GM23338 (cell line): ENCODE results near the gene PYGO2.
A peak's percentile ranks its signal among the peaks of the same experiment; 100 is the strongest.

ENCODE experiments used
- CREB1 ChIP-seq: fragments of 250-450 bp; sonication (Bioruptor Pico); IDR thresholded peaks from 2 replicates; pipeline ENCODE4 v1.5.0; 2020; ENCODE audit warnings: low read depth, mild to moderate bottlenecking, moderate library complexity
- EZH2 ChIP-seq: fragments of 200-600 bp; sonication (generic); IDR thresholded peaks from one replicate; pipeline ENCODE4 v1.8.0; 2017; ENCODE audit warnings: antibody characterized with exemption, mild to moderate bottlenecking, low read depth; ENCODE audit not compliant: unreplicated experiment
- EZH2phosphoT487 ChIP-seq: fragments of 200-600 bp; sonication (generic); IDR thresholded peaks from one replicate; pipeline ENCODE4 v1.8.1; 2018; ENCODE audit warnings: antibody characterized with exemption; ENCODE audit not compliant: unreplicated experiment
- JUNB ChIP-seq: IDR thresholded peaks from one replicate; pipeline ENCODE4 v1.6.1; 2016; ENCODE audit warnings: antibody characterized with exemption; ENCODE audit not compliant: unreplicated experiment
- NANOG ChIP-seq: IDR thresholded peaks from 2 replicates; pipeline ENCODE4 v1.6.1; 2016; ENCODE audit warnings: antibody characterized with exemption, borderline replicate concordance
- POLR2AphosphoS5 ChIP-seq: IDR thresholded peaks from 2 replicates; pipeline ENCODE4 v1.6.1; 2016; ENCODE audit warnings: antibody characterized with exemption, low read depth
- TF ChIP-seq, protein P1 (sequence below), 2 experiments: fragments of 200-600 bp in 1 of 2; sonication (generic) in 1 of 2; conservative IDR thresholded peaks; 2 replicates each; pipeline versions ENCODE4 v1.5.1 to v1.6.1; 2016 to 2017; ENCODE audit warnings: antibody characterized with exemption in 2 of 2, low read depth in 2 of 2, mild to moderate bottlenecking in 2 of 2, moderate library complexity in 1 of 2
- TF ChIP-seq, protein P2 (sequence below): IDR thresholded peaks from 2 replicates; pipeline ENCODE4 v1.6.1; 2016; ENCODE audit warnings: antibody characterized with exemption
- TF ChIP-seq, protein P3 (sequence below): IDR thresholded peaks from one replicate; pipeline ENCODE4 v1.6.1; 2018; ENCODE audit warnings: antibody characterized with exemption; ENCODE audit not compliant: unreplicated experiment

DNA sequence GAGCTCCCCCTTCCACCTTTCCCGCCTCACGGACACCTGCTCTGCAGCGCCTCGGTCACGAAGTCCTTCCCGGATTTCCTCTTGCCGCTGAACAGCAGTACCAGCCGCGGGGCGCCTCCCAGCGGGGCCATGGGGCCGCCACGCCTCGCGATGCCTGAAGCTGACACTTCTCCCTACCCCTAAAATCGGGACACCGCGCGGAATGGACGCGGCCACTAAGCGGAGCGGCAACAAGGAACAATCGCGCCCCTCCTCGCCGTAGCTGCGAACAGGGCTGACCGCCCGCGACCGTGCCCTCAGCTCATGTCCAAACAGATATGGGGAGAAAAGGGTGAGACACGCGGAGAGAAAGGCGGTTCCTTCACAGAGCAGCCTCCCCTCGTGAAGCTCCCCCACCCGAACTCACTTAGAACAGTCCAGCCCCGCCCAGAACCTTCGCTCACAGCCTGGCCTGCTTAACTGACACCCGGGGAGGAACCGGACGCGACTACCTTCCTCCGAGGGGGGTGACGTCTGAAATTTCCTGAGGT is 25.0 kb downstream of the PYGO2 start, which contains the start of gene PMVK:
- TF ChIP-seq, protein P1, sequence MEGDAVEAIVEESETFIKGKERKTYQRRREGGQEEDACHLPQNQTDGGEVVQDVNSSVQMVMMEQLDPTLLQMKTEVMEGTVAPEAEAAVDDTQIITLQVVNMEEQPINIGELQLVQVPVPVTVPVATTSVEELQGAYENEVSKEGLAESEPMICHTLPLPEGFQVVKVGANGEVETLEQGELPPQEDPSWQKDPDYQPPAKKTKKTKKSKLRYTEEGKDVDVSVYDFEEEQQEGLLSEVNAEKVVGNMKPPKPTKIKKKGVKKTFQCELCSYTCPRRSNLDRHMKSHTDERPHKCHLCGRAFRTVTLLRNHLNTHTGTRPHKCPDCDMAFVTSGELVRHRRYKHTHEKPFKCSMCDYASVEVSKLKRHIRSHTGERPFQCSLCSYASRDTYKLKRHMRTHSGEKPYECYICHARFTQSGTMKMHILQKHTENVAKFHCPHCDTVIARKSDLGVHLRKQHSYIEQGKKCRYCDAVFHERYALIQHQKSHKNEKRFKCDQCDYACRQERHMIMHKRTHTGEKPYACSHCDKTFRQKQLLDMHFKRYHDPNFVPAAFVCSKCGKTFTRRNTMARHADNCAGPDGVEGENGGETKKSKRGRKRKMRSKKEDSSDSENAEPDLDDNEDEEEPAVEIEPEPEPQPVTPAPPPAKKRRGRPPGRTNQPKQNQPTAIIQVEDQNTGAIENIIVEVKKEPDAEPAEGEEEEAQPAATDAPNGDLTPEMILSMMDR (conservative IDR thresholded peaks at IDR 0.05; ENCODE audit: low read depth in 2 of 2): peak in 1 of 2 experiments; percentile 45; a peak in 3 of 4 replicates
- TF ChIP-seq POLR2AphosphoS5: peak; percentile 84
- TF ChIP-seq EZH2: no peak
- TF ChIP-seq EZH2phosphoT487: no peak
- peak; percentile 38 for TF ChIP-seq JUNB
- TF ChIP-seq, protein P2, sequence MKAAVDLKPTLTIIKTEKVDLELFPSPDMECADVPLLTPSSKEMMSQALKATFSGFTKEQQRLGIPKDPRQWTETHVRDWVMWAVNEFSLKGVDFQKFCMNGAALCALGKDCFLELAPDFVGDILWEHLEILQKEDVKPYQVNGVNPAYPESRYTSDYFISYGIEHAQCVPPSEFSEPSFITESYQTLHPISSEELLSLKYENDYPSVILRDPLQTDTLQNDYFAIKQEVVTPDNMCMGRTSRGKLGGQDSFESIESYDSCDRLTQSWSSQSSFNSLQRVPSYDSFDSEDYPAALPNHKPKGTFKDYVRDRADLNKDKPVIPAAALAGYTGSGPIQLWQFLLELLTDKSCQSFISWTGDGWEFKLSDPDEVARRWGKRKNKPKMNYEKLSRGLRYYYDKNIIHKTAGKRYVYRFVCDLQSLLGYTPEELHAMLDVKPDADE: no peak
- TF ChIP-seq, protein P3, sequence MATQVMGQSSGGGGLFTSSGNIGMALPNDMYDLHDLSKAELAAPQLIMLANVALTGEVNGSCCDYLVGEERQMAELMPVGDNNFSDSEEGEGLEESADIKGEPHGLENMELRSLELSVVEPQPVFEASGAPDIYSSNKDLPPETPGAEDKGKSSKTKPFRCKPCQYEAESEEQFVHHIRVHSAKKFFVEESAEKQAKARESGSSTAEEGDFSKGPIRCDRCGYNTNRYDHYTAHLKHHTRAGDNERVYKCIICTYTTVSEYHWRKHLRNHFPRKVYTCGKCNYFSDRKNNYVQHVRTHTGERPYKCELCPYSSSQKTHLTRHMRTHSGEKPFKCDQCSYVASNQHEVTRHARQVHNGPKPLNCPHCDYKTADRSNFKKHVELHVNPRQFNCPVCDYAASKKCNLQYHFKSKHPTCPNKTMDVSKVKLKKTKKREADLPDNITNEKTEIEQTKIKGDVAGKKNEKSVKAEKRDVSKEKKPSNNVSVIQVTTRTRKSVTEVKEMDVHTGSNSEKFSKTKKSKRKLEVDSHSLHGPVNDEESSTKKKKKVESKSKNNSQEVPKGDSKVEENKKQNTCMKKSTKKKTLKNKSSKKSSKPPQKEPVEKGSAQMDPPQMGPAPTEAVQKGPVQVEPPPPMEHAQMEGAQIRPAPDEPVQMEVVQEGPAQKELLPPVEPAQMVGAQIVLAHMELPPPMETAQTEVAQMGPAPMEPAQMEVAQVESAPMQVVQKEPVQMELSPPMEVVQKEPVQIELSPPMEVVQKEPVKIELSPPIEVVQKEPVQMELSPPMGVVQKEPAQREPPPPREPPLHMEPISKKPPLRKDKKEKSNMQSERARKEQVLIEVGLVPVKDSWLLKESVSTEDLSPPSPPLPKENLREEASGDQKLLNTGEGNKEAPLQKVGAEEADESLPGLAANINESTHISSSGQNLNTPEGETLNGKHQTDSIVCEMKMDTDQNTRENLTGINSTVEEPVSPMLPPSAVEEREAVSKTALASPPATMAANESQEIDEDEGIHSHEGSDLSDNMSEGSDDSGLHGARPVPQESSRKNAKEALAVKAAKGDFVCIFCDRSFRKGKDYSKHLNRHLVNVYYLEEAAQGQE: peak; percentile 32
- TF ChIP-seq CREB1 (CRISPR knock-in tag): peak; percentile 18; the same call in 1 of the 2 replicates
- no peak for TF ChIP-seq NANOG
